ENCODE data around the gene ANXA8.
"Not testable (repeated sequence)": the region's sequence is repeated elsewhere in the genome, so short reads cannot be mapped to it uniquely, and the experiment has no call there.

The ANXA8 gene, protein sequence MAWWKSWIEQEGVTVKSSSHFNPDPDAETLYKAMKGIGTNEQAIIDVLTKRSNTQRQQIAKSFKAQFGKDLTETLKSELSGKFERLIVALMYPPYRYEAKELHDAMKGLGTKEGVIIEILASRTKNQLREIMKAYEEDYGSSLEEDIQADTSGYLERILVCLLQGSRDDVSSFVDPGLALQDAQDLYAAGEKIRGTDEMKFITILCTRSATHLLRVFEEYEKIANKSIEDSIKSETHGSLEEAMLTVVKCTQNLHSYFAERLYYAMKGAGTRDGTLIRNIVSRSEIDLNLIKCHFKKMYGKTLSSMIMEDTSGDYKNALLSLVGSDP

GRCh38 chr10:47483923-47484322 is at the start of gene ANXA8:
TSS of gene ANXA8 (minus strand) at chr10:47484115. CDS start at chr10:47483933, 182 bp downstream.
- not testable (repeated sequence) for H3K9me3 ChIP-seq (ENCODE audit: control insufficient read depth, insufficient read depth, low read length); DNase-seq (ENCODE audit: low read depth, low spot score); H3K36me3 ChIP-seq (ENCODE audit: control insufficient read depth, insufficient read depth, low read length); H3K4me1 ChIP-seq (ENCODE audit: control insufficient read depth, insufficient read depth, low read length); H3K27ac ChIP-seq (ENCODE audit: low read length); H3K27me3 ChIP-seq (ENCODE audit: control insufficient read depth, insufficient read depth, low read length); H3K4me3 ChIP-seq (ENCODE audit: low read length)
- WGBS (ENCODE audit: insufficient coverage, insufficient read length) = no CpG with 5 or more reads among the region's 11 CpGs

DNA sequence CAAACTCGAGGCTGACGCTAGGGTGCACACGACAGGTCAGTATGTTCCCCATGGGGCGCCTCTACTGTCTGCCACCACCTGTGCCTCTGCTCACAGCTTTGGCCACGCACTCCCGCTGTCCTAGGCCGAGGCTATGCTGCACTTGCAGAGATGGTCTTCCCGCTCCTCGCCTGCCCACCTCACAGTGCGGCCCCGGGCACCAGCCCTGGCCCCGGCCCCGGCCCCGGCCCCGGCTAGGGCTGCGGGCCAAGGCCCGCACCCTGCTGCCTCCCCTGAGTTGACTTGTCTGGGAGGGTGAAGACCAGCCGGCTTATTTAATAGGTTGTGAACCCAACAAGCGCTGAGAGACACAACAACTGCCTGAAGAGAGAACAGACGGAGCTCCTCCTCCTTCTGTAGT is 39.6 kb upstream of the ANXA8 start, which contains the start of gene AGAP9:
Gene AGAP9, minus strand, starts transcription at position 164 of the 400 bp plus-strand sequence. Its CDS starts 112 bp downstream, at position 52.
- not testable (repeated sequence) for DNase-seq (ENCODE audit: low read depth, low spot score); H3K36me3 ChIP-seq (ENCODE audit: control insufficient read depth, insufficient read depth, low read length); H3K4me3 ChIP-seq (ENCODE audit: low read length); H3K9me3 ChIP-seq (ENCODE audit: control insufficient read depth, insufficient read depth, low read length); H3K4me1 ChIP-seq (ENCODE audit: control insufficient read depth, insufficient read depth, low read length); H3K27ac ChIP-seq (ENCODE audit: low read length); H3K27me3 ChIP-seq (ENCODE audit: control insufficient read depth, insufficient read depth, low read length)
- WGBS (ENCODE audit: insufficient coverage, insufficient read length) = no CpG with 5 or more reads among the region's 20 CpGs

DNA sequence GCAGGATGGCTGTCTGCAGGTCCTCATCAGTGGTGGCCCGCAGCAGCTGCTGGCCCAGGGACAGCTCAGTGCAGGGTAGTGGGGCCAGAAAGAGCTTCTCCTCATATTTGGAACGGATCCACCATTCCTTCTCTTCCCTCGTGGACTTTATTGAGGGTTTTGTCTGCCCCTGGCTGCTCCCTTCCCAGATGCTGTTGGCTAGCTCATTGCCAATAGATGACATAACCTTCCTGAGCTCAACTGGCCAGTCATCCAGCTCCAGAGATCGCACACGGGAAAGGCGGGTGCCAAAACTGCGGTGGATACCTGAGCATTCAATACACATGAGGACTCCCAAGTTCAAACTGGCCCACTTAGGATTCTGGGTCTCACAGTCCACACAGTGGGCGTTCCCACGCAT is 18.4 kb upstream of the ANXA8 start:
- not testable (repeated sequence) for H3K36me3 ChIP-seq (ENCODE audit: control insufficient read depth, insufficient read depth, low read length); H3K27me3 ChIP-seq (ENCODE audit: control insufficient read depth, insufficient read depth, low read length); H3K9me3 ChIP-seq (ENCODE audit: control insufficient read depth, insufficient read depth, low read length); H3K4me3 ChIP-seq (ENCODE audit: low read length); H3K4me1 ChIP-seq (ENCODE audit: control insufficient read depth, insufficient read depth, low read length); H3K27ac ChIP-seq (ENCODE audit: low read length); DNase-seq (ENCODE audit: low read depth, low spot score)
- no CpG with 5 or more reads among the region's 9 CpGs for WGBS (ENCODE audit: insufficient coverage, insufficient read length)

DNA sequence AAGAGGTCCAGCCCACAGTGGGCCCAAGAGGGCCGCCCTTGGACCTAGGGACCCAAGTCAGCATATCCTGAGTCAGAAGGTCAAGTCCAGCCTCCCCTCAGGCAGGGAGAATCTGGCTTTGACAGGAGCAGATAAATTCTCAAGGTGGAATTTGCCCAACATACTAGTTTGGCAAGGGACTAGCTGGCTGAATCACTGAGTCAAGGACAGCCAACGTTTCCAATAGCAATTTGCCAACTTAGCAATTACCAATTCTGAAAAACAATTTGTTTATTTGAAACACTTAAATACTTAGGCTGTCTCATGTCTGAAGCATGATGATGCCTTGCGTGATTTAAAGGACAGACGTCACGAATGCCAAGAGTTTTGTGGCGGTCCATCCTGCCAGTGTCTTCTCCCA is 10.3 kb upstream of the ANXA8 start:
- H3K4me1 ChIP-seq (ENCODE audit: control insufficient read depth, insufficient read depth, low read length); H3K27me3 ChIP-seq (ENCODE audit: control insufficient read depth, insufficient read depth, low read length); H3K9me3 ChIP-seq (ENCODE audit: control insufficient read depth, insufficient read depth, low read length); H3K36me3 ChIP-seq (ENCODE audit: control insufficient read depth, insufficient read depth, low read length); H3K4me3 ChIP-seq (ENCODE audit: low read length); H3K27ac ChIP-seq (ENCODE audit: low read length); DNase-seq (ENCODE audit: low read depth, low spot score): not testable (repeated sequence)
- WGBS (ENCODE audit: insufficient coverage, insufficient read length) = no CpG with 5 or more reads among the region's 6 CpGs

- H3K4me3 ChIP-seq (ENCODE audit: low read length); H3K4me1 ChIP-seq (ENCODE audit: control insufficient read depth, insufficient read depth, low read length); H3K27ac ChIP-seq (ENCODE audit: low read length); H3K9me3 ChIP-seq (ENCODE audit: control insufficient read depth, insufficient read depth, low read length); H3K27me3 ChIP-seq (ENCODE audit: control insufficient read depth, insufficient read depth, low read length); DNase-seq (ENCODE audit: low read depth, low spot score); H3K36me3 ChIP-seq (ENCODE audit: control insufficient read depth, insufficient read depth, low read length): not testable (repeated sequence)
- no CpG with 5 or more reads among the region's 9 CpGs for WGBS (ENCODE audit: insufficient coverage, insufficient read length)
Measured at GRCh38 chr10:47491600-47491999, 7.7 kb upstream of the ANXA8 start, which contains the start of gene FAM25G. TSS of gene FAM25G (minus strand) at chr10:47491700. CDS start at chr10:47491674, 26 bp downstream.

DNA sequence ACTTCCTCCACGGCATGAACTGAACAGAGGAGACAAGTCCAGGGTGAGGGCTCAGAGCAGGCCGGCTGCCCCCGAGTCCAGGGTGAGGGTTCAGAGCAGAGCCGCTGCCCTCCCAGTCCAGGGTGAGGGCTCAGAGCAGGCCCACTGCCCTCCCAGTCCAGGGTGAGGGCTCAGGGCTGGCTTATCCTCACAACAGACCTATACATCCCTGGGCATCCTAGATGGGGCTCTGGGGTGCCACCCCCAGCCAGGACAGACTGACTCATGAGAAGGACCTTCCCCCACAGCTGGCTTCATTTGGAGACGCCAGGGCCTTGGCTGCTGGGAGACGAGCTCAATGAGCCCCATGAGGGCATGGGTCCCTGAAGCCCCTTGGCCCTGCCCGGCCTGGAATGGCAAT is 5.7 kb upstream of the ANXA8 start:
- H3K27me3 ChIP-seq (ENCODE audit: control insufficient read depth, insufficient read depth, low read length); H3K4me3 ChIP-seq (ENCODE audit: low read length); H3K4me1 ChIP-seq (ENCODE audit: control insufficient read depth, insufficient read depth, low read length); H3K36me3 ChIP-seq (ENCODE audit: control insufficient read depth, insufficient read depth, low read length); DNase-seq (ENCODE audit: low read depth, low spot score); H3K27ac ChIP-seq (ENCODE audit: low read length); H3K9me3 ChIP-seq (ENCODE audit: control insufficient read depth, insufficient read depth, low read length): not testable (repeated sequence)
- no CpG with 5 or more reads among the region's 7 CpGs for WGBS (ENCODE audit: insufficient coverage, insufficient read length)

GRCh38 chr10:47485943-47486342 is 2.0 kb upstream of the ANXA8 start:
- WGBS (ENCODE audit: insufficient coverage, insufficient read length) = no CpG with 5 or more reads among the region's 4 CpGs
- H3K4me1 ChIP-seq (ENCODE audit: control insufficient read depth, insufficient read depth, low read length); H3K27ac ChIP-seq (ENCODE audit: low read length); H3K36me3 ChIP-seq (ENCODE audit: control insufficient read depth, insufficient read depth, low read length); DNase-seq (ENCODE audit: low read depth, low spot score); H3K4me3 ChIP-seq (ENCODE audit: low read length); H3K27me3 ChIP-seq (ENCODE audit: control insufficient read depth, insufficient read depth, low read length); H3K9me3 ChIP-seq (ENCODE audit: control insufficient read depth, insufficient read depth, low read length): not testable (repeated sequence)

- H3K27ac ChIP-seq (ENCODE audit: low read length); H3K9me3 ChIP-seq (ENCODE audit: control insufficient read depth, insufficient read depth, low read length); H3K4me1 ChIP-seq (ENCODE audit: control insufficient read depth, insufficient read depth, low read length); H3K4me3 ChIP-seq (ENCODE audit: low read length); DNase-seq (ENCODE audit: low read depth, low spot score); H3K27me3 ChIP-seq (ENCODE audit: control insufficient read depth, insufficient read depth, low read length); H3K36me3 ChIP-seq (ENCODE audit: control insufficient read depth, insufficient read depth, low read length): not testable (repeated sequence)
- WGBS (ENCODE audit: insufficient coverage, insufficient read length) = no CpG with 5 or more reads among the region's 11 CpGs
Measured at GRCh38 chr10:47484786-47485185, 871 bp upstream of the ANXA8 start.

GRCh38 chr10:47482367-47482766 is 1.5 kb downstream of the ANXA8 start:
- DNase-seq (ENCODE audit: low read depth, low spot score); H3K27me3 ChIP-seq (ENCODE audit: control insufficient read depth, insufficient read depth, low read length); H3K4me3 ChIP-seq (ENCODE audit: low read length); H3K27ac ChIP-seq (ENCODE audit: low read length); H3K4me1 ChIP-seq (ENCODE audit: control insufficient read depth, insufficient read depth, low read length); H3K9me3 ChIP-seq (ENCODE audit: control insufficient read depth, insufficient read depth, low read length); H3K36me3 ChIP-seq (ENCODE audit: control insufficient read depth, insufficient read depth, low read length): not testable (repeated sequence)
- WGBS (ENCODE audit: insufficient coverage, insufficient read length) = no CpG with 5 or more reads among the region's 1 CpG

DNA sequence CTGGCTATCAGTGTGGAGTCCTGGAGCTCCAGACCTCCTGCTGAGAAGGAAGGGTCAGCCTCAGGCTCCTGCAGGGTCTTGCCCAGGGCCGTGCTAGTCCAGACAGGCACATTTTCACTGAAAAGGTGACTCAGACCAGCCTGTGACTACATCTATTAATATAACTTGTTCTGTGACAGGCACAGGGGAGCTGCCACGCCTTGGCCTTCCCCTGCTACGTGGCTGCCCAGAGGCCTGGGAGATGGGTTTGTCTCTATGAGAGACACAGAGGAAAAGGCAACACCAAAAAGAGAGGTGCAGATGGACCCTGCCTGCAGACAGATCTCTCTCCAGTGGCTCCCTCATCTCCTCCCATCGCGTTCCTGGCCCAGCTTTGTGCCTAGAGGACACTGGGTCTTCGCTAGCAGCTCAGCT is 2.1 kb downstream of the ANXA8 start:
- H3K9me3 ChIP-seq (ENCODE audit: control insufficient read depth, insufficient read depth, low read length); H3K4me1 ChIP-seq (ENCODE audit: control insufficient read depth, insufficient read depth, low read length); H3K36me3 ChIP-seq (ENCODE audit: control insufficient read depth, insufficient read depth, low read length); H3K27ac ChIP-seq (ENCODE audit: low read length); H3K4me3 ChIP-seq (ENCODE audit: low read length); H3K27me3 ChIP-seq (ENCODE audit: control insufficient read depth, insufficient read depth, low read length); DNase-seq (ENCODE audit: low read depth, low spot score): not testable (repeated sequence)
- WGBS (ENCODE audit: insufficient coverage, insufficient read length) = no CpG with 5 or more reads among the region's 6 CpGs

DNA sequence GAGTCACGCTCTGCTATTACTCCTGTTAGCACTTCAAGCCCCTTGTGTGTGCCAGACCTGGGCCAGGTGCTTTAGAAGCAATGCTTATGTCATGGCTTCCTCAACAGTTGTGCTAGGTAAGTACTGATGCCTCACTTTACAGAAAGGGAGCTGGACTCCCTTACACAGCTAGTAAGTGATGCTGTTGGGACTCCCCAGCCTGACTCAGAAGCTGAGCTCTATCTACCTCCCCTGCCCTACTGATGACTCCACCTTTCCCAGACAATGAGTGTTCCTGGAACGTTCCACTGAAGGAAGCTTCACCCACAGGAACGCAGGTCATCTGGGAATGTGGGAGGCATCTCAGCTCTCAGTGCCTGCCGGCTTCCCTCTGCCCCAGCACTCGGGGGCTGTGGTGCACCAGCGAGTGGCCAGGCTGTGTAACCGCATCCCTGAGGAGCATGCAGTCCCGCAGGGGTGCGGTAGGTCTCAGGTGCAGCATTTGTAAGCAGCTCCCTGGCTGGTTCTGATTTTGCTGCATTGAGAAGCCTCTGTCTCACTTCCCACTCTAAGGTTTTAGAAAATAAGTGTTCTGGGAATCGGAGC is 2.6 kb downstream of the ANXA8 start:
- H3K27ac ChIP-seq (ENCODE audit: low read length); H3K36me3 ChIP-seq (ENCODE audit: control insufficient read depth, insufficient read depth, low read length); H3K27me3 ChIP-seq (ENCODE audit: control insufficient read depth, insufficient read depth, low read length); H3K4me3 ChIP-seq (ENCODE audit: low read length); H3K4me1 ChIP-seq (ENCODE audit: control insufficient read depth, insufficient read depth, low read length); DNase-seq (ENCODE audit: low read depth, low spot score); H3K9me3 ChIP-seq (ENCODE audit: control insufficient read depth, insufficient read depth, low read length): not testable (repeated sequence)
- no CpG with 5 or more reads among the region's 10 CpGs for WGBS (ENCODE audit: insufficient coverage, insufficient read length)
